Thymus (tissue), 11 donors: ENCODE measurements around the gene HDHD5. TPM values are rescaled to one million over a fixed set of nuclear protein-coding genes. Genes with fewer than 3 reads are reported as not detected.

Experiments
- DNase-seq, 9 donors: peaks; one replicate each; pipeline ENCODE4 v3.0.0-alpha.2; 2013; ENCODE audit warnings: low spot score in 9 of 9, low read depth in 6 of 9, missing footprints in 1 of 9
- H3K27ac ChIP-seq, 2 donors: one replicate each; pipeline ENCODE4 v1.5.1; 2013; ENCODE audit warnings: control low read depth in 1 of 2, low read depth in 1 of 2, low read length in 1 of 2, mild to moderate bottlenecking in 1 of 2, moderate library complexity in 1 of 2
- H3K27me3 ChIP-seq, 2 donors: one replicate each; pipeline ENCODE4 v1.5.1; 2013; ENCODE audit warnings: low read length in 1 of 2; ENCODE audit not compliant: control insufficient read depth in 2 of 2, insufficient read depth in 1 of 2
- H3K36me3 ChIP-seq, 2 donors: one replicate each; pipeline ENCODE4 v1.5.1; 2013; ENCODE audit warnings: low read length in 1 of 2, mild to moderate bottlenecking in 1 of 2, moderate library complexity in 1 of 2; ENCODE audit not compliant: control insufficient read depth in 2 of 2, insufficient read depth in 2 of 2
- H3K4me1 ChIP-seq, 2 donors: one replicate each; pipeline ENCODE4 v1.5.1; 2013; ENCODE audit warnings: low read length in 2 of 2; ENCODE audit not compliant: control insufficient read depth in 2 of 2, insufficient read depth in 2 of 2
- H3K4me3 ChIP-seq, 2 donors: one replicate each; pipeline ENCODE4 v1.5.1; 2013; ENCODE audit warnings: low read length in 2 of 2, control low read depth in 1 of 2, mild to moderate bottlenecking in 1 of 2
- H3K9me3 ChIP-seq, 2 donors: one replicate each; pipeline ENCODE4 v1.5.1; 2013; ENCODE audit warnings: low read length in 1 of 2, mild to moderate bottlenecking in 1 of 2; ENCODE audit not compliant: control insufficient read depth in 2 of 2, insufficient read depth in 1 of 2
- WGBS: extraction: QIAGEN DNeasy Blood & Tissue Kit; methylation state at CpG from one replicate; pipeline ENCODE4 v1.1.7; 2013; 5-methylcytosine and 5-hydroxymethylcytosine counted together
- polyA plus RNA-seq: library from polyadenylated mRNA; stranded (reverse); fragments of 200-250 nt; gene quantifications from one replicate; pipeline ENCODE4 v1.2.3, GENCODE V29; 2013
- total RNA-seq: library from RNA; stranded (reverse); fragments of 120-200 nt; gene quantifications from one replicate; pipeline ENCODE4 v1.2.4, GENCODE V29; 2013
- donor health status: healthy.

Gene HDHD5
- total and polyA plus RNA-seq, 2 donors: 30.7 to 31.3 TPM

GRCh38 chr22:17145021-17145680 lies 13.9 kb downstream of the HDHD5 start:
- Histone ChIP-seq H3K4me1 (no peaks in the 10 kb centered on the region), H3K9me3 (no peaks in the 10 kb centered on the region), H3K4me3 (no peak overlapping the region), H3K27ac (no peak overlapping the region), H3K36me3 (peaks cover 7 to 37% of the 10 kb centered on the region in 2 donors), H3K27me3 (no peaks in the 10 kb centered on the region)
- WGBS: 86% methylated on average over 8 of the region's 8 CpGs
- no peak for DNase-seq

- no peak for DNase-seq
- Histone ChIP-seq H3K27me3 (no peaks in the 10 kb centered on the region), H3K9me3 (no peaks in the 10 kb centered on the region), H3K27ac (no peak overlapping the region), H3K4me3 (no peak overlapping the region), H3K36me3 (peaks cover 7 to 42% of the 10 kb centered on the region in 2 donors), H3K4me1 (no peaks in the 10 kb centered on the region)
- 99% methylated on average over 8 of the region's 8 CpGs for WGBS
Observed at GRCh38 chr22:17143826-17144225, 15.3 kb downstream of the HDHD5 start.

GRCh38 chr22:17143101-17143500 lies 16.0 kb downstream of the HDHD5 start:
- H3K4me1 ChIP-seq: no peaks in the 10 kb centered on the region
- DNase-seq: no peak
- H3K36me3 ChIP-seq: peaks cover 7 to 47% of the 10 kb centered on the region in 2 donors
- H3K4me3 ChIP-seq: no peak overlapping the region
- no peaks in the 10 kb centered on the region for H3K9me3 ChIP-seq
- no peaks in the 10 kb centered on the region for H3K27me3 ChIP-seq
- WGBS: 97% methylated on average over 9 of the region's 9 CpGs
- no peak overlapping the region for H3K27ac ChIP-seq

DNA sequence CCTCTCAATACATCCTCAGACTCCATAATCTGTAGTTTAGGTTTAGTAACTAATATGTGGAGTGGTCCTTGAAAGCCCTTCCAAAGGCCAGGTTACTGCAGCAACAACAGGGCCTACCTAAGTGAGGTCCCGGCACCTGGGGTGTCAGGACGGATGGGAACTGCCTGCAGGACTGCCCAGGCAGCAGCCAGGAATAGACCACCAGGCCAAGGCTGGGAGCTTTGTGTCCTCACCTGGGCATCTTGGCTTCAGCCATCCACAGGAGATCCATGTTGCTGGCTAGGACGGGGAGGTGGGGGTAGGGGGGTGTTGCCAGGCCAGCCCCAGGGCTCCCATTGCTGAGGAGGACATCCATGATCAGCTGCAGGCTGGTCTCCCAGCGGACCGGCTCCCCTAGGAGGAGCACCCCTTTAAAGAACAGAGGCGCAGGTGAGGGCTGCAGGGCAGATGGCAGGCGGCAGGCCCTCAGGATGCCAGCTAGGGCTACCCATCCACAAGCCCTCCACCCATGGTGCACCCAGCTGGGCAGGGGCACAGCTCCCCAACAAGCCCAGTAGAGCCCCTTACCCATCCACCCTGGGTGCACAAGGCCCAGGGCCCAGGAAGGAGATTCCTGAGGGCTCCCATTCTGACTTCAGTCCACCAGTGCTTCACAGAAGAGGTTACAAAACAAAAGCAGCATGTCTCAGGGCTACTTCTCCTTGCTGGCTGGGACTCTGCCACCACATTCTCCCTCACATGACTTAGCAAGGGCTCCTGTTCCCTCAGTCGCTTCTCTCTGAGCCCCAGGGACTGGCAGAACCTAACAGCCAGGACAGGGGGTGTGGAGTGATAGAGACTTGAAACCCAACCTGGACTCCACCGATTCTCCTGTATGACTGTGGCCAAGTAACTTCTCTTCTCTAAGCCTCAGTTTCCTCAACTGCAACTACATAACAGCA lies 18.0 kb downstream of the HDHD5 start:
- no peak for DNase-seq
- Histone ChIP-seq H3K9me3 (no peaks in the 10 kb centered on the region), H3K4me1 (no peaks in the 10 kb centered on the region), H3K27me3 (no peaks in the 10 kb centered on the region), H3K4me3 (no peak overlapping the region), H3K36me3 (peaks cover 11 to 47% of the 10 kb centered on the region in 2 donors), H3K27ac (no peak overlapping the region)
- WGBS: 98% methylated on average over 9 of the region's 9 CpGs

- H3K27me3 ChIP-seq: no peaks in the 10 kb centered on the region
- H3K27ac ChIP-seq: no peak overlapping the region
- H3K9me3 ChIP-seq: no peaks in the 10 kb centered on the region
- H3K4me3 ChIP-seq: no peak overlapping the region
- 97% methylated on average over 8 of the region's 8 CpGs for WGBS
- H3K4me1 ChIP-seq: no peaks in the 10 kb centered on the region
- peaks cover 11 to 45% of the 10 kb centered on the region in 2 donors for H3K36me3 ChIP-seq
- DNase-seq: no peak
Observed at GRCh38 chr22:17140022-17140421, 19.1 kb downstream of the HDHD5 start.

- 98% methylated on average over 11 of the region's 11 CpGs for WGBS
- H3K27ac ChIP-seq: no peak overlapping the region
- H3K27me3 ChIP-seq: no peaks in the 10 kb centered on the region
- H3K36me3 ChIP-seq: peaks cover 11 to 41% of the 10 kb centered on the region in 2 donors
- no peaks in the 10 kb centered on the region for H3K9me3 ChIP-seq
- DNase-seq: no peak
- no peak overlapping the region for H3K4me3 ChIP-seq
- no peaks in the 10 kb centered on the region for H3K4me1 ChIP-seq
Observed at GRCh38 chr22:17138513-17138912, 20.6 kb downstream of the HDHD5 start.

- no peaks in the 10 kb centered on the region for H3K4me1 ChIP-seq
- no peaks in the 10 kb centered on the region for H3K9me3 ChIP-seq
- no peak overlapping the region for H3K27ac ChIP-seq
- H3K4me3 ChIP-seq: no peak overlapping the region
- H3K27me3 ChIP-seq: no peaks in the 10 kb centered on the region
- WGBS: 97% methylated on average over 17 of the region's 17 CpGs
- peaks cover 11 to 36% of the 10 kb centered on the region in 2 donors for H3K36me3 ChIP-seq
- DNase-seq: no peak
Observed at GRCh38 chr22:17137861-17138425, 21.1 kb downstream of the HDHD5 start.

DNA sequence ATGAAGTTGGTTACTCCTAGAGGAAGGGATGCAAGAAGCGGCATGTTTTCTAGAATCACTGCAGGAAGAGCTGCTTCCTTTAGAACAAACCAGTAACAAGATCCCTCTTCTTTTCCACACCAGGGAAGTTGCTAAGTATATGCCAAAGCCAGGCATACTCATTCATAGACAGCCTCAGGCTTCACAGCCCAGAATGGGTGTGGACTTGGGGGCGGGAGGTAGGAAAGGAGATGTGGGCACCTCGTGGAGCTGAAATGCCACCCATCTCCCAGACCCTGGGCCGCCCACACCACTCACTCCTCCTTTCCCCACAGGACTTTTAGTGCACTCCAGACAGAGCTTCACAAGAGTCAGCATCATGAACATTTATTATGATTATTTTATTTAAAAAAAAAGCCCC lies 21.9 kb downstream of the HDHD5 start:
- no peak overlapping the region for H3K4me3 ChIP-seq
- H3K9me3 ChIP-seq: no peaks in the 10 kb centered on the region
- peaks cover 11 to 33% of the 10 kb centered on the region in 2 donors for H3K36me3 ChIP-seq
- no peaks in the 10 kb centered on the region for H3K27me3 ChIP-seq
- WGBS: 90% methylated on average over 4 of the region's 4 CpGs
- H3K27ac ChIP-seq: no peak overlapping the region
- no peak for DNase-seq
- H3K4me1 ChIP-seq: no peaks in the 10 kb centered on the region
